HuH-7 (cell line): ENCODE data around the gene EPHA8.

ENCODE experiments used
- DNase-seq: peaks from one replicate; pipeline ENCODE4 v3.0.0; 2011; ENCODE audit warnings: low spot score

EPHA8 gene

DNA sequence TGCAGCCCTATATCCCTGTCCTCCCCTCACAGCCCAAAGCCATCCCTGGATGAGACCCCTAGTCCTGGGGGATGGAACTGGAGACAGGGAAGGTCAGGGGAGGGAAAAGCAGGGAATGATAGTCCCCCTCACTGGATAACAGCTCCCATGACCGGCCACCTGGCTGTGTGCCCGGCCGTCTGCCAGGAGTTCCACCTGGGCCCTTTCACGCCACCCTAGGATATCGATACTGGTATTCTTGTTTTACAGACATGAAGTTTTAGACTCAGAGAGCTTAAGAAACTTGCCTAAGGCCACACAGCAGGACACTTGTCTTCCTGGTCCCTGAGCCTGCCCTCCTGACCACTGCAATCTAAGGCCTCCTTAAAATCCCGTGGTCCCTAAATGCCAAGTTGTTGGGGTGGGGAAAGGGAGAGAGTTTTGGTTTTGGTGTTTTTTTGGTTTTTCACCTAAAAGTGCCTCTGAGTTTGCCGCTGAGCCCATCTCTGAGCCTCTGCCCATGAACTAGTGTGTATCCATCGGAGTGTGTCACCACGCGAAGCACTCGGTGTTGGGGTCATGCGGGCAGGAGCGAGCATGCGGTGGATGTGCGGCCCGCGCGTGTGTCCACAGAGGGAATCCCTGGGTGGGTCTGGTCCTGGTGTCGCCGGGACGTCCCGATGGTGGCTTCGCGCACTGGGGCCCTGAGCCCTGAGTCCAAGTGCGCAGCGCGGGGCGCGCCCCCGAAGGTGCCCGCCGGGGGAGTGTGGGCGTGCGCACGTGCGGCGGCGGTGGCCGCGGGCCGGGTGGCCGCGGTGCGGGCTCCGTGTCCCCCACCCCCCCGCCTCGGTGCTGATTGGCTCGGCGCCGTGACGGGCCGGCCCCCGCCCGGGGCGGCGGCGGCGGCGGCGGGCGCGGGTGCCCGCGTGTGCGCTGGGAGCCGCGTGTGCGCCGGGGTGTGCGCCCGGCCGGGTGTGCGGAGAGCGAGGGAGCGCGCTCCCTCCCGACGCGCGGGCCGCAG, at the start of gene EPHA8:
TSS of gene EPHA8 (plus strand) at position 906 of the 1,000 bp plus-strand sequence. CDS start 147 bp downstream, outside the sequence.
- no peak for DNase-seq

DNA sequence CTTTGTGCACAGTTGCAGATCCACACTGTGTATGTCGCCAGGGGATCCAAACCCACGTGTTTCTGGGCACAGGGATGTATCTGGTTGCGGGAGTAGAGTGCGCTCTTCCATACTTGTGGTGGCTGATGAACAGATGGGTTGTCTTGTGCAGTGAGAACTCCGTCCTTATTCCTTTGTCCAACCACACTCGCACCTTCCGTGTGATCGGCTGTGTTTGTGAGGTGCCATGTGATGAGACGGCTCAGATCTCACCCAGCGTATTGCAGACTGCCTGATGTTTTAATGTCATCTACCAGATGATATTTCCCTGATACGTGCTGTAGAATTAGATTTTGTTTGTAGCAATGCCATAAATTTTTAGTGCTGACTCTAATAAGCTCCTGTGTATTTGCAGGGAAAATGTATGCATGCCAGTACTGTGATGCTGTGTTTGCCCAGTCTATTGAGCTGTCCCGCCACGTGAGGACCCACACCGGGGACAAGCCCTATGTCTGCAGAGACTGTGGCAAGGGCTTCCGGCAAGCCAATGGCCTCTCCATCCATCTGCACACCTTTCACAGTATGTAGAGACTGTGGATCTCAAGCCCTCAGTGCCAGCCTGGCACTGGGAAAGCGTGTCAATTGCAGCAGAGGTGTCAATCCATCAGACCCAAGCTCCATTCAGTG, 46.2 kb upstream of the EPHA8 start:
- DNase-seq: no peak

GRCh38 chr1:22517956-22518355, 45.3 kb upstream of the EPHA8 start:
- DNase-seq: no peak

DNA sequence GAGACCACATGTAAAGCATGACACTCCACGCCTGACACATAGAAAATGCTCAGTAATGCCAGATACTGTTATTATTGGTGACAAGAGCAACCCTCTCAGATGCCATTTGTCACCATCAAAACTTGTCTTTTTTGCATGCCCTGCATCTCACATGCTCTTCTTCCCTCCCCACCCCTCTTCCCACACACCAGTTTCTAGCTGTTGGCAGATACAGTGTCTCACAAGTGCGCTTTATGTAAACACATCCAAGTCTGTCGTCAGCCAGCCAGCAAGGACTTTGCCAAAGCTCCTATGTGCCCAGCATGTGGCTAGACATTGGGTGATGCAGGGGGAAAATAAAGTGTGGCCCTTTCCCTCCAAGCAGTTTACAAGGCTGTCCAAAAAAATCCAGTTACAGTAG, 44.9 kb upstream of the EPHA8 start:
- no peak for DNase-seq

GRCh38 chr1:22520871-22521270, 42.4 kb upstream of the EPHA8 start:
- DNase-seq: no peak

GRCh38 chr1:22521692-22522091, 41.6 kb upstream of the EPHA8 start:
- no peak for DNase-seq

DNA sequence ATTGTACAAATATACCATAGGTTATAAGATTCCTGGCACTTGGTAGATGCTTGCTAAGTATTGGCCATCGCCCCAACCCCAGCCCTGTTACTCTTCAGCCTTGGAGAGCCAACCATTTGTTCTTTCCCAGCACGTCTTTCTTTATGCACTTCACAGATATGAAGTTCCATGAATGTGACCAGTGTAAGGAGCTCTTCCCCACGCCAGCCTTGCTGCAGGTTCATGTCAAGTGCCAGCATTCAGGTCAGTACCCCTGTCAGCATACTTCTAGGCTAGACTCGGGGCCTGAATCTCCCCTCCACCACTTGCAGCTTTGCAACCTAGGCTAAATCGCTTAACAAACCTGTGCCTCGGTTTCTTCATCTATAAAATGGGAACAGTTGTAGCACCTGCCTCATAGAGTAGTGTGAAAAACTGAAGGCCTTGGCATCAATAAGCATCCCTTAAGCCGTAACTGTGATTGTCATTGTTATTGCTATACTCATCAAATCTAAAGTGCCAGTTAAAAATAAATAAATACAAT, 41.0 kb upstream of the EPHA8 start:
- no peak for DNase-seq

DNA sequence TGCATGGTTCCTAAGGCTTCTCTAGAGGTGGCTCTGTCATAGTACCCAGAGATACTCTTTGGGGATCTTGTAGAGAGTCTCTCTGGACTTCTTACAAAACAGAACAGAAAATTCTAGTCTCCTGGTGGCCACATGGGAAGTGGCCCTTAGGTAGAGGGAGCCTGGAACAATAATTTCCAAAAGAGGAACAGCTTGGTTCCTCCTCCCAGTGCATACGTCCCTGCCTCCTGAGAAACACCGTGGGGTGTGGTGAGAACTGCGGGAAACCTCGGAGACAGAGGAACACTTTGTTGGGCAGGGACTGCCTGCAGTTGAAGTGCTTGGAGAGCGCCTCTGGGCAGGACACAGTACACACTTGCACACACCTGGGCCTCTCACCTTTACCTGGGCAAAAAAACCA, 38.8 kb upstream of the EPHA8 start:
- DNase-seq: no peak

DNA sequence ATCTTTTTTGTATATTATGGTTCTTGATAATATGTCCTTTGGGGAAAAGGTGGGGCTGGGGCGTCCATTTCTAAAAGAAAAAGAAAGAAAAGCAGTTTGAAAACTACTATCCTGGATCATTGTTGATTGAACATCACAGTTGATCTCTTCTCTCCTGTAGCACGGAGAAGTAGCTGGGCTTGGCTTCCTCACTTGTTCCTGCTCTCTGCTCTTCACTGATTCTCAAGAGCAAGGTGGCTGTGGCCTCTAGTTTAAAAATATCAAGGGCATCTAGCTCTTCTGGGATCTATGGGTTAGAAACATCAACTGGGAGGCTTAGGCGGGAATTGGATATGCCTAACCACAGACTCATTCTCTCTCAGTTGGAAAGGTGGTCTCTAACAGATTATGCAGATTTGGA, 38.1 kb upstream of the EPHA8 start:
- DNase-seq: no peak

DNA sequence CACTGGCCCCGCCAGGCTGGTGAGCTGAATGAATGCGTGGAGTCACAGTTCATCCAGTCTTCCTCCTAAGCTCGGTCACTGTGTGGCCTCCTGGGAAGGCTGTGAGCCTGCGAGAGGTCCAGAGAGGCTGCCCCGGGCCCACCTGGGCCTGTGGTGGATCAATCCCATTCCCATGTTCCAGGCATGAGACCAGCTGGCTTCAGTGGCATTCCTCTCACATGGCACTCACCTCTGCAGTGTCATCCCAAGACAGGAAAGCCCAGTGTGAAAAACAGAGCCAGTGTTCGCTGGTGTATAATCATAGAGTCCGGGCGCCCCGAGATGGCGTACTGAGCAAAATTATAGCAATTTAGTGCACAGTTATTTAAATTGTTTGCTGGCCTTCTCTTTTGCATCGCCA, 37.6 kb upstream of the EPHA8 start:
- DNase-seq: no peak

DNA sequence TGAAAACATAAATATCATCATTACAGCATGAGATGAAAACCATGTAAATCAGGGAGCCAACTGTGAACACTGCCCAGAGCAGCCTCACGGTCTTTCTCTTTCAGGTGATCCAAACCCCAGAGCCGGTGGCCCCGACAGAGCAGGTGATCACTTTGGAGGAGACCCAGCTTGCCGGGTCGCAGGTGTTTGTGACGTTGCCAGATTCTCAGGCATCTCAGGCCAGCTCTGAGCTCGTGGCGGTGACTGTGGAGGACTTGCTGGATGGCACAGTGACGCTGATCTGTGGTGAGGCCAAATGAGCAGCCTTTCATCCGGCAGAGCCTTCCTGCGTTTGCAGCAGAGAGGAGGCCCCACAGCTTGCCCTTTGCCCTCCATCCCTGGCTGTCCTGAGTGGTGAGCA, 37.2 kb upstream of the EPHA8 start:
- no peak for DNase-seq

DNA sequence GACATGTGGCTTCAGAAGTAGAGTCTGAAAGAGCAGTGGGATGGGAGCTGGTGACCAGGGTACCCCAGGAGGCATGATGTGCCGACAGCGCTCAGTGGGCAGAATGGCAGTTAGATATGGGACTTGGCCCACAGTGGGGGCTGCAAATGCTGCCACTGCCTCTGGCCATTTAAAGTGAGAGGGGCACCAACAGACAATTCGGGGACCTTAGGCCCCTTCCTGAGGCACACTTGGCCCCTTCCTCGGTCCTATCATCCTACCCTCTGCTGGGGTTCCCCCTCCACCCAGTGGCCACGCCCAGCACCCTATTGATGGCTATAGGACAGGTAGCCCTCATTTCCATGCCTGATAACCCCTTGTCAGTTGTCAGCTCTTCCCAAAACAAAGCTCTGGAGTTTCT, 36.6 kb upstream of the EPHA8 start:
- no peak for DNase-seq

DNA sequence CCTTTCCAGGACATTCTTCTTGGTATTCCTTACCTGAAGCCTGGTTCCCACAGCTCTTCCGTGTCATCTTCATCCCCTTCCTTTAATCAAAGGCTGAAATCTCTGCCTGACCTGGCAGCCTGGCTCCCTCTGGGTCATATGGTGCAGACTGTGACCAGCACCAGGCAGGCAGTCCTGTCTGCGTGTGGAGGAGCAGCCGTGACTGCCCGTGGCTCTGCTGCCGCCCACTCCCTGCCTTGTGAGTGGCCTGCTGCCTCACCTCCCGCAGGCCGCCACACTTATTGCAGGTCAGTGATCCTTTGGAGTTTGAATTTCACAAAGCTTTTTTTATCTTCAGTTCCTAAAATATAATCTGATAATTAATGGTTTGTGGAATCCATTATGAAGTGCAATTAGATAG, 36.2 kb upstream of the EPHA8 start:
- DNase-seq: no peak

GRCh38 chr1:22527555-22528296, 35.6 kb upstream of the EPHA8 start:
- DNase-seq: no peak

DNA sequence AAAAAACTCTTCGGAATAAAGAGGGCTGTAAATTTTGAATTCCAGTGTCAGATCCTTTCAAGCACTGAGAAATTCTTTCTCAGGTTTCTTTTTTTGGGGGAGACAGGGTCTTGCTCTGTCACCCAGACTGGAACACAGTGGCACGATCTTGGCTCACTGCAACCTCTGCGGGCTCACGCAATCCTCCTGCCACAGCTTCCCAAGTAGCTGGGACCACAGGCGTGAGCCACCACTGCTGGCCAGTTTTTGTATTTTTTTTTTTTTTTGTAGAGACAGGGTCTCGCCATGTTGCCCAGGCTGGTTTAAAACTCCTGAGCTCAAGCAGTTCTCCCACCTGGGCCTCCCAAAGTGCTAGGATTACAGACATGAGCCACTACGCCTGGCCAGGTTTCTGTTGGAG, 34.8 kb upstream of the EPHA8 start:
- DNase-seq: no peak

DNA sequence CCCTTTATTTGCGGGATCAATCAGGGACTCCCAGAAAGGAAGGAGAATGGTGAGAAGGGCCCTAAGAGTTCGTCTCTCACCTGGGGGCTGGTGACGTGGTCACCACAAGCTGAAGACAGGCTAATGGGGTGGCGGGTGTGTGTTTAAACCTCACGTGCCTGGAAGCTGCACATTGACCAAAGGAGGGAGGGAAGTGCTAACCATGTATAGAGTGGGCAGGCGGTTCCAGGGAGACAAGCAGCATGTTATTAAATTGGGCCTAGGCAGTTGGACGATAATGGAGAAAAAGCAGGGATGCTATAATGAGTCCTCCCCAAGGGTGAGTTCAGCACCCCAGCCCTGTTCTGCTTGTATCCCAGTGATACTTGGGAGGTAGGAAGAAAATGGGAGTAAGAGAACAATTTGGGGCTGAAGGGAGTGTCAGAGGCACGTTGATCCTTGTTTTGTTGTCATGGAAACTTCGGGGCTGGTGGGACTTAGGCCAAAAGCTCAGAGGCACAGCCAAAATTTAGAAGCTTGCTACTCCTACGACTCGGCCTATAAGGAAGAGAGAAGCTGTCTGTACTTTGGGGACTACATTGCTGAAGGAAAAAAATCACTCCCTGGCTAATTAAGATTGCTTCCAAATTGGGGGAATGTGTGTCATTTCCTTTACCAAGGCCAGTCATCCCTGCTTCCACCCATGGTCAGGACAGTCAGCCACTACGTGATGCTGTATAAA, 33.2 kb upstream of the EPHA8 start:
- no peak for DNase-seq

- DNase-seq: no peak
Observed at GRCh38 chr1:22530715-22531114, 32.6 kb upstream of the EPHA8 start.

GRCh38 chr1:22531251-22531650, 32.0 kb upstream of the EPHA8 start:
- DNase-seq: no peak

- no peak for DNase-seq
Observed at GRCh38 chr1:22533244-22533895, 29.9 kb upstream of the EPHA8 start.

DNA sequence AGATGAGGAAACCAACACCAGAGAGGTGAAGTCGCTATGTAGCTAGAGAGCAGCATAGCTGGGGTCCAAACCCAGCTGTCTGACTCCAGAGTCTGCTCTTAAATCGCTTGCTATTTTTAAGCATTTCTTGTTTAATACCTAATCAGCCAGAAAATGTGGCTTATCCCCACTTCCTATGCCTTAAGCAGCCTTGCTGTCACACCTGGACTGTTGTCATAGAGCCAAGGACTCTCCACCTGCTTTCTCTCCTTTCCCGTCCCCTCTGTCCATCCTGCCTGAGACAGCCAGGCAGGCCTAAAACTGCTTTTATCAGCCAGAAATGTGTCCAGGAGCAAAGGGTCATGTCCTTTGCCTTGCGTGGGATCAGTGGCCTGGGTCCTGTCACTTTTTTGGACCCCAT, 28.3 kb upstream of the EPHA8 start:
- DNase-seq: no peak

DNA sequence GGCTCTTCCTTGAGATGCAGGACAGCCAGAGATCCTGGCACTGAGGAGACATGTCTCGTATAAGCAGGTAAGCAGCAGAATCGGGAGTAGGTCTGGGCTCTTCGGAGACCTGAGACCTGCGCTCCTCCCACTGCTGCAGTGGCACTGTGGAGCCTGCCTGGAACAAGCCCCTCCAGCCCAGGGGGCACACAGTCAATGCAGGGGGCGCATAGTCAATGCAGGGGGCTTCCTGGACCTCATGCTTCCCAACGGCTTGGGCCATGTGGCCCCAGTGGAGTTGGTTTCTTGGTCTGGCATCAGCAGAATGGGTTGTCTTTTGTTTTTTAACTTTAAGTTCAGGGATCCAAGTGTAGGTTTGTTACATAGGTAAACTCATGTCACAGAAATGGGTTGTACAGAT, 27.9 kb upstream of the EPHA8 start:
- DNase-seq: no peak
